HepG2 (cell line): Measurements from ENCODE around the gene PNKD. TPM values are rescaled to one million over a fixed set of nuclear protein-coding genes. Genes with fewer than 3 reads are reported as not detected.
A peak's percentile ranks its signal among the peaks of the same experiment; 100 is the strongest.

ENCODE experiments used
- AHDC1 ChIP-seq: sonication (generic); formaldehyde crosslinking; IDR thresholded peaks from 2 replicates; pipeline ENCODE4 v1.5.1; 2020; ENCODE audit warnings: mild to moderate bottlenecking, missing genetic modification reagents, borderline replicate concordance
- ESRRA ChIP-seq: sonication (generic); formaldehyde crosslinking; IDR thresholded peaks from 2 replicates; pipeline ENCODE4 v1.5.1; 2020; ENCODE audit warnings: mild to moderate bottlenecking, low read depth, missing genetic modification reagents
- GABPB1 ChIP-seq: IDR thresholded peaks from 2 replicates; pipeline ENCODE4 v1.6.1; 2016; ENCODE audit warnings: mild to moderate bottlenecking, missing genetic modification reagents, moderate library complexity, missing compliant biosample characterization
- GFI1 ChIP-seq: sonication (generic); formaldehyde crosslinking; IDR thresholded peaks from 2 replicates; pipeline ENCODE4 v1.5.0; 2020; ENCODE audit warnings: missing genetic modification reagents, mild to moderate bottlenecking, borderline replicate concordance
- NFYB ChIP-seq: sonication (generic); formaldehyde crosslinking; IDR thresholded peaks from 2 replicates; pipeline ENCODE4 v1.4.0; 2020; ENCODE audit warnings: missing genetic modification reagents
- NFYC ChIP-seq: IDR thresholded peaks from 2 replicates; pipeline ENCODE4 v1.6.1; 2016; ENCODE audit warnings: missing genetic modification reagents, missing compliant biosample characterization
- NRL ChIP-seq: sonication (generic); formaldehyde crosslinking; IDR thresholded peaks from 2 replicates; pipeline ENCODE4 v1.5.0; 2020; ENCODE audit warnings: missing genetic modification reagents, mild to moderate bottlenecking, moderate library complexity, borderline replicate concordance
- RFXAP ChIP-seq: sonication (generic); formaldehyde crosslinking; IDR thresholded peaks from 2 replicates; pipeline ENCODE4 v1.4.0; 2020; ENCODE audit warnings: missing genetic modification reagents, borderline replicate concordance
- SALL1 ChIP-seq: sonication (generic); formaldehyde crosslinking; IDR thresholded peaks from 2 replicates; pipeline ENCODE4 v1.8.0; 2022; ENCODE audit warnings: mild to moderate bottlenecking, missing genetic modification reagents
- SMAD3 ChIP-seq: sonication (generic); formaldehyde crosslinking; IDR thresholded peaks from 2 replicates; pipeline ENCODE4 v1.4.0; 2020; ENCODE audit warnings: missing genetic modification reagents
- THAP11 ChIP-seq: IDR thresholded peaks from 2 replicates; pipeline ENCODE4 v1.6.1; 2016; ENCODE audit warnings: missing biosample characterization, missing genetic modification reagents
- ZBTB38 ChIP-seq: sonication (generic); formaldehyde crosslinking; IDR thresholded peaks from 2 replicates; pipeline ENCODE4 v1.5.1; 2020; ENCODE audit warnings: mild to moderate bottlenecking, missing genetic modification reagents
- ZFP62 ChIP-seq: sonication (generic); formaldehyde crosslinking; IDR thresholded peaks from 2 replicates; pipeline ENCODE4 v1.4.0; 2020; ENCODE audit warnings: missing genetic modification reagents
- ZNF232 ChIP-seq: sonication (generic); formaldehyde crosslinking; IDR thresholded peaks from 2 replicates; pipeline ENCODE4 v1.4.0; 2020; ENCODE audit warnings: missing genetic modification reagents, borderline replicate concordance
- ZNF598 ChIP-seq: sonication (generic); formaldehyde crosslinking; IDR thresholded peaks from 2 replicates; pipeline ENCODE4 v1.5.1; 2020; ENCODE audit warnings: mild to moderate bottlenecking, missing genetic modification reagents, borderline replicate concordance
- ZNF644 ChIP-seq: IDR thresholded peaks from 2 replicates; pipeline ENCODE4 v1.6.1; 2016; ENCODE audit warnings: low read depth
- ZNF773 ChIP-seq: sonication (generic); formaldehyde crosslinking; IDR thresholded peaks from 2 replicates; pipeline ENCODE4 v1.4.0; 2020; ENCODE audit warnings: missing genetic modification reagents, borderline replicate concordance
- polyA plus RNA-seq, 8 experiments: library from polyadenylated mRNA; depleted of rRNA in 3 of 8; stranded (reverse) in 7 of 8; unstranded in 1 of 8; fragments of >200 nt; fragmentation: Illumina TruSeq in 4 of 8; extraction: Trizol in 4 of 8; gene quantifications; 2 replicates each; pipeline versions ENCODE4 v1.2.1 to v1.2.3, GENCODE V29; 2011 to 2016; ENCODE audit warnings: low read depth in 4 of 8, missing spikeins in 1 of 8, mixed read lengths in 1 of 8; ENCODE audit not compliant: insufficient read depth in 1 of 8
- total RNA-seq, 5 experiments: library from RNA; depleted of rRNA; stranded (reverse); fragments of >200 nt; fragmentation: Illumina TruSeq; extraction: Trizol; gene quantifications; 2 replicates each; pipeline ENCODE4 v1.2.3, GENCODE V29; 2016; ENCODE audit warnings: low read depth in 1 of 5
- TF ChIP-seq, protein P1 (sequence below): IDR thresholded peaks from 2 replicates; pipeline ENCODE4 v1.6.1; 2012; ENCODE audit warnings: low read depth, low read length, improper control_type of control experiment
- TF ChIP-seq, protein P2 (sequence below): sonication (generic); formaldehyde crosslinking; IDR thresholded peaks from 2 replicates; pipeline ENCODE4 v1.5.0; 2020; ENCODE audit warnings: mild to moderate bottlenecking, missing genetic modification reagents

Gene PNKD
- total and polyA plus RNA-seq, 2 of the 13 experiments (the other 11 are each of a cell fraction or from before 2014, with no cell fraction given): 55.9 to 80.4 TPM

GRCh38 chr2:218269900-218270720, at the start of gene PNKD, which contains the start of gene AAMP (continued):
- TF ChIP-seq AHDC1: no peak
- peak; percentile 98 for TF ChIP-seq THAP11 (CRISPR knock-in tag)
- TF ChIP-seq NFYB (CRISPR knock-in tag): peak; percentile 98
- TF ChIP-seq, protein P1, sequence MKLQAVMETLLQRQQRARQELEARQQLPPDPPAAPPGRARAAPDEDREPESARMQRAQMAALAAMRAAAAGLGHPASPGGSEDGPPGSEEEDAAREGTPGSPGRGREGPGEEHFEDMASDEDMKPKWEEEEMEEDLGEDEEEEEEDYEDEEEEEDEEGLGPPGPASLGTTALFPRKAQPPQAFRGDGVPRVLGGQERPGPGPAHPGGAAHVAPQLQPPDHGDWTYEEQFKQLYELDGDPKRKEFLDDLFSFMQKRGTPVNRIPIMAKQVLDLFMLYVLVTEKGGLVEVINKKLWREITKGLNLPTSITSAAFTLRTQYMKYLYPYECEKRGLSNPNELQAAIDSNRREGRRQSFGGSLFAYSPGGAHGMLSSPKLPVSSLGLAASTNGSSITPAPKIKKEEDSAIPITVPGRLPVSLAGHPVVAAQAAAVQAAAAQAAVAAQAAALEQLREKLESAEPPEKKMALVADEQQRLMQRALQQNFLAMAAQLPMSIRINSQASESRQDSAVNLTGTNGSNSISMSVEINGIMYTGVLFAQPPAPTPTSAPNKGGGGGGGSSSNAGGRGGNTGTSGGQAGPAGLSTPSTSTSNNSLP: no peak
- TF ChIP-seq GABPB1 (CRISPR knock-in tag): peak; percentile 96
- TF ChIP-seq ZNF232 (CRISPR knock-in tag): peak; percentile 58; the same call in 1 of the 2 replicates
- no peak for TF ChIP-seq ZNF644 (CRISPR knock-in tag)
- TF ChIP-seq RFXAP (CRISPR knock-in tag): peak; percentile 81; the same call in 1 of the 2 replicates
- no peak for TF ChIP-seq ZNF598 (CRISPR knock-in tag)
- no peak; the same call in 1 of the 2 replicates for TF ChIP-seq SALL1 (CRISPR knock-in tag)
- TF ChIP-seq GFI1 (CRISPR knock-in tag): peak; percentile 11; the same call in 1 of the 2 replicates
- no peak for TF ChIP-seq ESRRA
- TF ChIP-seq ZNF773: peak; percentile 81; the same call in 1 of the 2 replicates
- TF ChIP-seq SMAD3: peak; percentile 76
- TF ChIP-seq ZBTB38 (CRISPR knock-in tag): no peak
- TF ChIP-seq, protein P2, sequence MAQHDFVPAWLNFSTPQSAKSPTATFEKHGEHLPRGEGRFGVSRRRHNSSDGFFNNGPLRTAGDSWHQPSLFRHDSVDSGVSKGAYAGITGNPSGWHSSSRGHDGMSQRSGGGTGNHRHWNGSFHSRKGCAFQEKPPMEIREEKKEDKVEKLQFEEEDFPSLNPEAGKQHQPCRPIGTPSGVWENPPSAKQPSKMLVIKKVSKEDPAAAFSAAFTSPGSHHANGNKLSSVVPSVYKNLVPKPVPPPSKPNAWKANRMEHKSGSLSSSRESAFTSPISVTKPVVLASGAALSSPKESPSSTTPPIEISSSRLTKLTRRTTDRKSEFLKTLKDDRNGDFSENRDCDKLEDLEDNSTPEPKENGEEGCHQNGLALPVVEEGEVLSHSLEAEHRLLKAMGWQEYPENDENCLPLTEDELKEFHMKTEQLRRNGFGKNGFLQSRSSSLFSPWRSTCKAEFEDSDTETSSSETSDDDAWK: no peak
- 0 out of 2 replicates have a peak, but pooled peaks have one; percentile 66 for TF ChIP-seq ZFP62 (CRISPR knock-in tag)
- peak; percentile 81 for TF ChIP-seq NRL (CRISPR knock-in tag)
- TF ChIP-seq NFYC: peak; percentile 100
